CD4-positive, alpha-beta T cell (primary cell): ENCODE measurements around the gene ZC3H18. TPM values are rescaled to one million over a fixed set of nuclear protein-coding genes. Genes with fewer than 3 reads are reported as not detected.

Source experiments
- ATAC-seq: fragments of 200-7000 bp; cut with Tn5 transposase; one replicate; pipeline ENCODE4 v1.10.0; 2022; ENCODE audit warnings: mild to moderate bottlenecking; ENCODE audit not compliant: poor library complexity
- CTCF ChIA-PET: fragments of 350-600 bp; sonication (Branson Sonifier 250); formaldehyde crosslinking; loops from one replicate; lab custom pipeline; 2021; ENCODE audit warnings: antibody characterized with exemption, inconsistent platforms; lab: Charles Lee
- POLR2A ChIA-PET: fragments of 350-600 bp; sonication (Branson Sonifier 250); formaldehyde crosslinking; loops from one replicate; lab custom pipeline; 2021; ENCODE audit warnings: antibody characterized with exemption, inconsistent platforms; lab: Charles Lee
- DNase-seq, 14 experiments: peaks; one replicate each; pipeline ENCODE4 v3.0.0-alpha.2; 2013 to 2020; ENCODE audit warnings: mixed read lengths in 2 of 14
- H3K27ac ChIP-seq, 2 donors: one replicate each; pipeline versions ENCODE4 v1.5.1 to v1.7.0; 2013; ENCODE audit warnings: low read length in 2 of 2, low read depth in 1 of 2, mild to moderate bottlenecking in 1 of 2
- H3K27me3 ChIP-seq, 2 experiments: 1 replicate in 1 of 2; 2 replicates in 1 of 2; pipeline versions ENCODE4 v1.6.1 to v1.7.0; 2013; ENCODE audit warnings: low read length in 2 of 2, control low read depth in 1 of 2, mild to moderate bottlenecking in 1 of 2, moderate library complexity in 1 of 2; ENCODE audit not compliant: insufficient read depth in 2 of 2, control insufficient read depth in 1 of 2
- H3K36me3 ChIP-seq: one replicate; pipeline ENCODE4 v1.6.1; 2013; ENCODE audit warnings: low read length, control low read depth; ENCODE audit not compliant: insufficient read depth
- H3K4me1 ChIP-seq: one replicate; pipeline ENCODE4 v1.6.1; 2013; ENCODE audit warnings: low read length, control low read depth; ENCODE audit not compliant: insufficient read depth
- H3K4me3 ChIP-seq: one replicate; pipeline ENCODE4 v1.5.1; 2013; ENCODE audit warnings: mild to moderate bottlenecking, low read length, moderate library complexity
- H3K9me3 ChIP-seq, 2 experiments: 1 replicate in 1 of 2; 2 replicates in 1 of 2; pipeline versions ENCODE4 v1.6.1 to v1.7.0; 2013; ENCODE audit warnings: low read length in 2 of 2, mild to moderate bottlenecking in 2 of 2, control low read depth in 1 of 2, moderate library complexity in 1 of 2; ENCODE audit not compliant: control insufficient read depth in 1 of 2, insufficient read depth in 1 of 2
- H3K27ac Mint-ChIP-seq: one replicate; pipeline ENCODE4 v1.8.0; 2020; ENCODE audit warnings: mixed read lengths
- H3K27me3 Mint-ChIP-seq: one replicate; pipeline ENCODE4 v1.8.0; 2021; ENCODE audit warnings: mixed read lengths
- H3K36me3 Mint-ChIP-seq: one replicate; pipeline ENCODE4 v1.8.0; 2021; ENCODE audit warnings: low read depth, mixed read lengths
- H3K4me1 Mint-ChIP-seq: one replicate; pipeline ENCODE4 v1.8.0; 2021; ENCODE audit warnings: low read depth, mixed read lengths
- H3K4me3 Mint-ChIP-seq: one replicate; pipeline ENCODE4 v1.8.0; 2020; ENCODE audit warnings: mild to moderate bottlenecking, mixed read lengths
- H3K9me3 Mint-ChIP-seq: one replicate; pipeline ENCODE4 v1.8.0; 2020; ENCODE audit warnings: mixed read lengths
- CTCF ChIP-seq: fragments of 200-600 bp; IDR thresholded peaks from one replicate; pipeline ENCODE4 v1.8.0; 2022; ENCODE audit warnings: antibody characterized with exemption, mild to moderate bottlenecking
- intact Hi-C, 2 experiments: fragments of 100-400 bp; cut with DNase I in 1 of 2; cut with micrococcal nuclease in 1 of 2; formaldehyde crosslinking; loops; one replicate each; pipeline versions ENCODE4 v1.15.1 to v1.9.0; 2023 to 2025; cut with DNase I, micrococcal nuclease
- total RNA-seq, 174 experiments: library from RNA in 2 of 174; stranded (reverse) in 2 of 174; gene quantifications; one replicate each; pipeline ENCODE4 v1.2.3 and lab custom pipeline; 2021 to 2026

The ZC3H18 gene
- total RNA-seq, 2 experiments from 2014 or later: 92.6 to 93.7 TPM

GRCh38 chr16:88599092-88599733, 29.0 kb downstream of the ZC3H18 start:
- no peaks in the 10 kb centered on the region for H3K4me1 ChIP-seq
- H3K27me3 Mint-ChIP-seq: no peaks in the 10 kb centered on the region
- no peak overlapping the region for H3K4me3 ChIP-seq
- peaks cover 54% of the 10 kb centered on the region for H3K36me3 ChIP-seq
- H3K27ac ChIP-seq: no peak overlapping the region
- no peak for ATAC-seq
- POLR2A ChIA-PET: interaction anchor here (1.4 kb wide), 1 partner anchor 29 kb away, joined by 4 read pairs; the partner anchor contains the start of gene ZC3H18
- H3K27ac Mint-ChIP-seq: no peak overlapping the region
- peaks cover 3% of the 10 kb centered on the region for H3K4me1 Mint-ChIP-seq
- no peaks in the 10 kb centered on the region for H3K27me3 ChIP-seq
- no peaks in the 10 kb centered on the region for H3K9me3 Mint-ChIP-seq
- CTCF ChIA-PET: no interaction called here
- DNase-seq: peak in 2 of 14 experiments; percentile 43 to 55
- TF ChIP-seq CTCF: no peak
- intact Hi-C loops: no loop called here
- peaks cover 60% of the 10 kb centered on the region for H3K36me3 Mint-ChIP-seq
- H3K4me3 Mint-ChIP-seq: no peak overlapping the region
- H3K9me3 ChIP-seq: no peaks in the 10 kb centered on the region

- Mint-ChIP-seq H3K4me1 (peaks cover 3% of the 10 kb centered on the region), H3K36me3 (peaks cover 65% of the 10 kb centered on the region), H3K27ac (no peak overlapping the region), H3K4me3 (no peak overlapping the region), H3K27me3 (no peaks in the 10 kb centered on the region), H3K9me3 (no peaks in the 10 kb centered on the region)
- no peak overlapping the region for H3K4me3 ChIP-seq
- no peaks in the 10 kb centered on the region for H3K4me1 ChIP-seq
- H3K9me3 ChIP-seq: no peaks in the 10 kb centered on the region
- ATAC-seq (no peak), DNase-seq (no peak)
- POLR2A ChIA-PET: interaction anchor here (1.4 kb wide), 1 partner anchor 29 kb away, joined by 4 read pairs; the partner anchor contains the start of gene ZC3H18
- H3K27me3 ChIP-seq: no peaks in the 10 kb centered on the region
- intact Hi-C loops: no loop called here
- CTCF ChIA-PET: no interaction called here
- peaks cover 53% of the 10 kb centered on the region for H3K36me3 ChIP-seq
- no peak overlapping the region for H3K27ac ChIP-seq
- no peak for TF ChIP-seq CTCF
Observed at GRCh38 chr16:88599825-88600538, 29.8 kb downstream of the ZC3H18 start.

- DNase-seq: no peak
- Histone ChIP-seq H3K4me1 (no peaks in the 10 kb centered on the region), H3K9me3 (no peaks in the 10 kb centered on the region), H3K27ac (no peak overlapping the region), H3K4me3 (no peak overlapping the region), H3K36me3 (peaks cover 53% of the 10 kb centered on the region), H3K27me3 (no peaks in the 10 kb centered on the region)
- TF ChIP-seq CTCF: no peak
- peaks cover 3% of the 10 kb centered on the region for H3K4me1 Mint-ChIP-seq
- no peak for ATAC-seq
- peaks cover 61% of the 10 kb centered on the region for H3K36me3 Mint-ChIP-seq
- CTCF ChIA-PET: no interaction called here
- no peaks in the 10 kb centered on the region for H3K9me3 Mint-ChIP-seq
- no peak overlapping the region for H3K27ac Mint-ChIP-seq
- no peak overlapping the region for H3K4me3 Mint-ChIP-seq
- POLR2A ChIA-PET: no interaction called here
- no peaks in the 10 kb centered on the region for H3K27me3 Mint-ChIP-seq
- intact Hi-C loops: no loop called here
Observed at GRCh38 chr16:88600539-88600896, 30.3 kb downstream of the ZC3H18 start.
